Nephron (organoid): ENCODE measurements around the gene TMEM95.

Experiments used
- H3K27ac Mint-ChIP-seq, 3 experiments: 2 replicates each; pipeline ENCODE4 v1.8.0; 2020; ENCODE audit warnings: mixed read lengths in 3 of 3, mild to moderate bottlenecking in 2 of 3, moderate library complexity in 1 of 3
- H3K27me3 Mint-ChIP-seq: 2 replicates; pipeline ENCODE4 v1.8.0; 2021; ENCODE audit warnings: low read depth, mild to moderate bottlenecking, moderate library complexity, mixed read lengths
- H3K36me3 Mint-ChIP-seq: 2 replicates; pipeline ENCODE4 v1.8.0; 2020; ENCODE audit warnings: low read depth, mixed read lengths
- H3K4me1 Mint-ChIP-seq: 2 replicates; pipeline ENCODE4 v1.8.0; 2020; ENCODE audit warnings: mixed read lengths
- H3K4me3 Mint-ChIP-seq, 3 experiments: 2 replicates each; pipeline ENCODE4 v1.8.0; 2020; ENCODE audit warnings: mild to moderate bottlenecking in 3 of 3, mixed read lengths in 3 of 3, moderate library complexity in 2 of 3
- H3K9me3 Mint-ChIP-seq: 2 replicates; pipeline ENCODE4 v1.8.0; 2020; ENCODE audit warnings: mixed read lengths
- CTCF ChIP-seq, 3 experiments: fragments of 200-600 bp; sonication (generic); IDR thresholded peaks; one replicate each; pipeline ENCODE4 v1.5.0; 2021; ENCODE audit warnings: antibody characterized with exemption in 3 of 3; ENCODE audit not compliant: unreplicated experiment in 3 of 3

TMEM95 gene

GRCh38 chr17:7328009-7328408 is 26.9 kb upstream of the TMEM95 start:
- peak overlapping the region; percentile 83 to 98 (median 87) for H3K4me3 Mint-ChIP-seq
- H3K27me3 Mint-ChIP-seq, result no peaks in the 10 kb centered on the region
- peaks cover 30% of the 10 kb centered on the region for H3K4me1 Mint-ChIP-seq
- no peak for TF ChIP-seq CTCF (IDR thresholded peaks at IDR 0.05; ENCODE audit: unreplicated experiment in 3 of 3)
- peak overlapping the region in 2 of 3 experiments; percentile 85 to 96 for H3K27ac Mint-ChIP-seq
- peaks cover 7% of the 10 kb centered on the region for H3K36me3 Mint-ChIP-seq
- H3K9me3 Mint-ChIP-seq, result no peaks in the 10 kb centered on the region

- Mint-ChIP-seq H3K36me3 (peaks cover 4% of the 10 kb centered on the region), H3K27ac (peak within 1 kb of the TSS; percentile 96 to 98 (median 97)), H3K4me1 (peaks cover 30% of the 10 kb centered on the region), H3K9me3 (no peaks in the 10 kb centered on the region), H3K27me3 (no peaks in the 10 kb centered on the region), H3K4me3 (peak within 1 kb of the TSS; percentile 92 to 98 (median 94))
- peak in 1 of 3 experiments; percentile 15 for TF ChIP-seq CTCF (IDR thresholded peaks at IDR 0.05; ENCODE audit: unreplicated experiment in 3 of 3)
Measured at GRCh38 chr17:7328840-7329373, 26.0 kb upstream of the TMEM95 start, which contains the start of gene NEURL4. Gene NEURL4, minus strand, starts transcription at chr17:7329335. Its CDS starts 23 bp downstream, at chr17:7329312.

- H3K9me3 Mint-ChIP-seq, result no peaks in the 10 kb centered on the region
- no peaks in the 10 kb centered on the region for H3K36me3 Mint-ChIP-seq
- peak overlapping the region; percentile 96 to 98 (median 97) for H3K27ac Mint-ChIP-seq
- H3K4me1 Mint-ChIP-seq, result peaks cover 30% of the 10 kb centered on the region
- peak overlapping the region; percentile 92 to 98 (median 94) for H3K4me3 Mint-ChIP-seq
- no peaks in the 10 kb centered on the region for H3K27me3 Mint-ChIP-seq
- TF ChIP-seq CTCF (IDR thresholded peaks at IDR 0.05; ENCODE audit: unreplicated experiment in 3 of 3), result no peak
Measured at GRCh38 chr17:7329374-7329996, 25.5 kb upstream of the TMEM95 start.

GRCh38 chr17:7329997-7330637 is 24.8 kb upstream of the TMEM95 start:
- peak overlapping the region; percentile 92 to 98 (median 94) for H3K4me3 Mint-ChIP-seq
- peaks cover under 1% of the 10 kb centered on the region for H3K27me3 Mint-ChIP-seq
- H3K27ac Mint-ChIP-seq, result peak overlapping the region; percentile 96 to 98 (median 97)
- no peak for TF ChIP-seq CTCF (IDR thresholded peaks at IDR 0.05; ENCODE audit: unreplicated experiment in 3 of 3)
- no peaks in the 10 kb centered on the region for H3K9me3 Mint-ChIP-seq
- H3K4me1 Mint-ChIP-seq, result peaks cover 30% of the 10 kb centered on the region
- H3K36me3 Mint-ChIP-seq, result no peaks in the 10 kb centered on the region

GRCh38 chr17:7330638-7331015 is 24.3 kb upstream of the TMEM95 start:
- no peaks in the 10 kb centered on the region for H3K9me3 Mint-ChIP-seq

More at GRCh38 chr17:7330638-7331015, 24.3 kb upstream of the TMEM95 start:
- H3K4me1 Mint-ChIP-seq, result peaks cover 30% of the 10 kb centered on the region
- no peak for TF ChIP-seq CTCF (IDR thresholded peaks at IDR 0.05; ENCODE audit: unreplicated experiment in 3 of 3)
- H3K27ac Mint-ChIP-seq, result peak overlapping the region; percentile 27 to 98 (median 97)
- H3K36me3 Mint-ChIP-seq, result no peaks in the 10 kb centered on the region
- peaks cover 6% of the 10 kb centered on the region for H3K27me3 Mint-ChIP-seq
- H3K4me3 Mint-ChIP-seq, result peak overlapping the region; percentile 92 to 98 (median 94)
